GM12872 (cell line): ENCODE results near the gene CDCP2.

Source experiments
- TF ChIP-seq, protein P1 (sequence below): IDR thresholded peaks from 3 replicates; pipeline ENCODE4 v1.5.1; 2011; ENCODE audit warnings: low read depth, mild to moderate bottlenecking, low read length, moderate library complexity; ENCODE audit not compliant: insufficient read depth

CDCP2 gene

DNA sequence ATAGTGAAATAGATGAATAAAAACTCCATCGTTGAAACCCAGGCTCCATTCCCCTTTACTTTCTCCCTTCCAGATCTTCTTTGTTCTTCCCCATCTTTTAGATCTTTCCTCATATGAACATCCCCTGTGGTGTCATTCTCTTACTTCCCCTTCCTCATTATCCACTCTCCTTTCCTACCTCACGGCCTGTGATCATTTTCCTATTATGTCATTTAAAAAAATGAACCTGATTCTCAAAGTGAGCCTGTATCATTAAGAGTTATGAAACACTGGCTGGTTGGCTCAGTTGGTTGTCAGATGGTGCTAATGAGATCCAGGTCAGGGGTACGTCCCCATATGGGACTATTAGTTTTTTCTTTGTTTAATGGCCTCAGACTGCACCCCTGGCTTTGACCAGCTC is 61.1 kb downstream of the CDCP2 start:
- TF ChIP-seq, protein P1, sequence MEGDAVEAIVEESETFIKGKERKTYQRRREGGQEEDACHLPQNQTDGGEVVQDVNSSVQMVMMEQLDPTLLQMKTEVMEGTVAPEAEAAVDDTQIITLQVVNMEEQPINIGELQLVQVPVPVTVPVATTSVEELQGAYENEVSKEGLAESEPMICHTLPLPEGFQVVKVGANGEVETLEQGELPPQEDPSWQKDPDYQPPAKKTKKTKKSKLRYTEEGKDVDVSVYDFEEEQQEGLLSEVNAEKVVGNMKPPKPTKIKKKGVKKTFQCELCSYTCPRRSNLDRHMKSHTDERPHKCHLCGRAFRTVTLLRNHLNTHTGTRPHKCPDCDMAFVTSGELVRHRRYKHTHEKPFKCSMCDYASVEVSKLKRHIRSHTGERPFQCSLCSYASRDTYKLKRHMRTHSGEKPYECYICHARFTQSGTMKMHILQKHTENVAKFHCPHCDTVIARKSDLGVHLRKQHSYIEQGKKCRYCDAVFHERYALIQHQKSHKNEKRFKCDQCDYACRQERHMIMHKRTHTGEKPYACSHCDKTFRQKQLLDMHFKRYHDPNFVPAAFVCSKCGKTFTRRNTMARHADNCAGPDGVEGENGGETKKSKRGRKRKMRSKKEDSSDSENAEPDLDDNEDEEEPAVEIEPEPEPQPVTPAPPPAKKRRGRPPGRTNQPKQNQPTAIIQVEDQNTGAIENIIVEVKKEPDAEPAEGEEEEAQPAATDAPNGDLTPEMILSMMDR = no peak

DNA sequence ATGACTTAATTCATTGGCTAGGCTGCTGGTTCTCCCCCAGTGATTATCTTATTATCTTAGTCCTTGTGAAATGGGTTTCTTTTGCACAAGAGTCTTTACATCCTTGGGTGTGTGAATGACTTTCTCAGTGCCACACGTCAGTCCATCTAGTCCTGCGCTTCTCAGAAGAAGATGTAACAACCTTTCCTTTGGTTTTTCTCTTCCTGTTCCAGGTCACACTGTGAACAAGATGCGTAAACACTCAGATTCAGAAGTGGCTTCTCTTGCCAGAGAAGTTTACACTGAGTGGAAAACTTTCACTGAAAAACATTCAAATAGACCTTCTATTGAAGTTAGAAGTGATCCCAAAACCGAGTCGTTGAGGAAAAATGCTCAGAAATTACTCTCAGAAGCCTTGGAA is 64.4 kb downstream of the CDCP2 start:
- TF ChIP-seq, protein P1 = no peak

DNA sequence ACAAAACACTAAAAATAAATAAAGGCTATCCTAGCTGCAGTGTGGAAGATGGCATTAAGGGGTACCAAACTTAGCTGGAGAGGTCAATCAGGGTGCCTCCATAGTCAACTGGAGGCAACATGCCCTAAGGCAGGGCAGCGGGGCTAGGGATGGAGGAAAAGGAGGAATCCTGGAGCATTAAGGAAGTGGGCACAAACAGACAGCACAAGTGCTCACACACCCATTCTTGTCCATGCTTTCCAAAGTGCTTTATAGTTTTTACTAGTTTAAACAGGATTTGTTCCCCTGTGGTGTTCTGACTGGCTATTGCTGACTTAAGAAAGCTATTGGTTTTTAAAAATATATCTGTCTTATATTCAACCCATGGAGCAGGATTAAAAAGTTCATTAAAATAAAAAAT is 66.0 kb downstream of the CDCP2 start:
- TF ChIP-seq, protein P1 = no peak

DNA sequence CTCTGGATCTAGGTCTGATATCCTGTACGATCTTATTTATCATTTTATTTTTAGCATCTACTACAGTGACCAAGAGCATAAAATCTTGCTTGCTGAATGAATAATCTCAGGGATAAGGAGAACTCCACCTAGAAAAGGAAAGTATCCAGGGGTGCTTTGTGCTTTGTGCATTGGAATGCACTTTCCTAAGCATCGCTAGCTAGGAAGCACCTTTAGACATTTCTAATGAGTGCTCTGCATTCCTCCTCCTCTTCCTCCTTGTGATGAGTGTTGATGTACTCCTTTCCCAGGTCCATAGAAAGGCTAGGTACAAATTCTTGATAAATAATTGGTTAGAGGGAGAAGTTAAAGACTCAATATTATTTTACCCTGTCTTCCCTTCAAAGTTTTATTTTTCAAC is 68.0 kb downstream of the CDCP2 start:
- TF ChIP-seq, protein P1 = no peak
